Loucy (cell line): ENCODE data around the gene SEZ6.

Source experiments
- CTCF ChIP-seq: fragments of 200-600 bp; sonication (generic); conservative IDR thresholded peaks from 2 replicates; pipeline ENCODE4 v1.5.1; 2014; ENCODE audit warnings: mild to moderate bottlenecking, antibody characterized with exemption, low read length
- EZH2phosphoT487 ChIP-seq: fragments of 200-600 bp; IDR thresholded peaks from 2 replicates; pipeline ENCODE4 v1.6.1; 2018; ENCODE audit warnings: antibody characterized with exemption, mild to moderate bottlenecking, moderate library complexity, borderline replicate concordance

GRCh38 chr17:28985950-28986713, 19.7 kb downstream of the SEZ6 start:
- no peak for TF ChIP-seq CTCF
- TF ChIP-seq EZH2phosphoT487, result no peak
